HepG2 (cell line): Measurements from ENCODE around the gene TMC2.

Experiments
- CBX5 ChIP-seq: sonication (generic); formaldehyde crosslinking; IDR thresholded peaks from 2 replicates; pipeline ENCODE4 v1.4.0; 2020; ENCODE audit warnings: missing genetic modification reagents, borderline replicate concordance
- ELF4 ChIP-seq: sonication (generic); formaldehyde crosslinking; IDR thresholded peaks from 2 replicates; pipeline ENCODE4 v1.5.0; 2020; ENCODE audit warnings: missing genetic modification reagents, mild to moderate bottlenecking, moderate library complexity, borderline replicate concordance
- POLR2A ChIP-seq, 2 experiments: IDR thresholded peaks; 2 replicates each; pipeline ENCODE4 v1.6.1; 2011; ENCODE audit warnings: low read depth in 2 of 2, low read length in 2 of 2, mild to moderate bottlenecking in 1 of 2, moderate library complexity in 1 of 2; ENCODE audit not compliant: insufficient read depth in 1 of 2
- RELA ChIP-seq: sonication (generic); formaldehyde crosslinking; IDR thresholded peaks from 2 replicates; pipeline ENCODE4 v1.4.0; 2020; ENCODE audit warnings: missing genetic modification reagents
- RXRA ChIP-seq: sonication (generic); formaldehyde crosslinking; IDR thresholded peaks from 2 replicates; pipeline ENCODE4 v1.5.1; 2020; ENCODE audit warnings: missing genetic modification reagents
- YEATS4 ChIP-seq: sonication (generic); formaldehyde crosslinking; IDR thresholded peaks from 2 replicates; pipeline ENCODE4 v1.4.0; 2020; ENCODE audit warnings: missing genetic modification reagents, borderline replicate concordance
- ZNF10 ChIP-seq: sonication (generic); formaldehyde crosslinking; IDR thresholded peaks from 2 replicates; pipeline ENCODE4 v1.4.0; 2020; ENCODE audit warnings: mild to moderate bottlenecking, low read depth, missing genetic modification reagents, borderline replicate concordance
- ZNF441 ChIP-seq: sonication (generic); formaldehyde crosslinking; IDR thresholded peaks from 2 replicates; pipeline ENCODE4 v1.7.0; 2021; ENCODE audit warnings: missing genetic modification reagents, borderline replicate concordance
- ZNF484 ChIP-seq: sonication (generic); formaldehyde crosslinking; IDR thresholded peaks from 2 replicates; pipeline ENCODE4 v1.5.1; 2020; ENCODE audit warnings: mild to moderate bottlenecking, low read depth, missing genetic modification reagents, borderline replicate concordance
- ZNF549 ChIP-seq: sonication (generic); formaldehyde crosslinking; IDR thresholded peaks from 2 replicates; pipeline ENCODE4 v1.5.0; 2020; ENCODE audit warnings: missing genetic modification reagents
- TF ChIP-seq, protein P1 (sequence below): sonication (generic); formaldehyde crosslinking; IDR thresholded peaks from 2 replicates; pipeline ENCODE4 v1.5.0; 2020; ENCODE audit warnings: mild to moderate bottlenecking, missing genetic modification reagents, moderate library complexity
- TF ChIP-seq, protein P2 (sequence below): sonication (generic); formaldehyde crosslinking; IDR thresholded peaks from 2 replicates; pipeline ENCODE4 v1.8.0; 2022; ENCODE audit warnings: missing genetic modification reagents, mild to moderate bottlenecking, borderline replicate concordance

DNA sequence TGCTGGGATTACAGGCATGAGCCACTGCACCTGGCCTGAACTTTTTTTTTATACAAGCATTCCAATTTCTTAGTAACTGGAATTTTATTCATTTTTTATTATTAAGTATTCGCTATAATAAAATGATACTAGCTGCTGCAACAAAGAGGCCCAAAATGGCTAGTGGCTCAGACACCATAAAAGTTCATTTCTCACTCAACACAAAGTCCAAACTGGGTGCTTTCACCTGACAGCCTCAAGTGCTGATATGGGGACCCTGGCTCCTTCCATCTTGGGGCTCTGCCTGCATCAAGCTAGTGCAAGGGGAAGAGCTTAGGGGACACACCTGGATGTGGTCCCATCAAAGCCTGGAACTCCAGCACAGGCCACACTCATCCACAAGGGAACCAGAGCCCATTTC is 103.9 kb downstream of the TMC2 start:
- TF ChIP-seq RXRA (CRISPR knock-in tag) (no peak), POLR2A (IDR thresholded peaks at IDR 0.05; ENCODE audit: insufficient read depth in 1 of 2, low read depth in 2 of 2, low read length in 2 of 2) (no peak), YEATS4 (no peak), ZNF484 (CRISPR knock-in tag) (no peak), ELF4 (CRISPR knock-in tag) (no peak), ZNF549 (CRISPR knock-in tag) (no peak), CBX5 (no peak), ZNF441 (CRISPR knock-in tag) (no peak), RELA (CRISPR knock-in tag) (no peak), ZNF10 (no peak)
- TF ChIP-seq, protein P1, sequence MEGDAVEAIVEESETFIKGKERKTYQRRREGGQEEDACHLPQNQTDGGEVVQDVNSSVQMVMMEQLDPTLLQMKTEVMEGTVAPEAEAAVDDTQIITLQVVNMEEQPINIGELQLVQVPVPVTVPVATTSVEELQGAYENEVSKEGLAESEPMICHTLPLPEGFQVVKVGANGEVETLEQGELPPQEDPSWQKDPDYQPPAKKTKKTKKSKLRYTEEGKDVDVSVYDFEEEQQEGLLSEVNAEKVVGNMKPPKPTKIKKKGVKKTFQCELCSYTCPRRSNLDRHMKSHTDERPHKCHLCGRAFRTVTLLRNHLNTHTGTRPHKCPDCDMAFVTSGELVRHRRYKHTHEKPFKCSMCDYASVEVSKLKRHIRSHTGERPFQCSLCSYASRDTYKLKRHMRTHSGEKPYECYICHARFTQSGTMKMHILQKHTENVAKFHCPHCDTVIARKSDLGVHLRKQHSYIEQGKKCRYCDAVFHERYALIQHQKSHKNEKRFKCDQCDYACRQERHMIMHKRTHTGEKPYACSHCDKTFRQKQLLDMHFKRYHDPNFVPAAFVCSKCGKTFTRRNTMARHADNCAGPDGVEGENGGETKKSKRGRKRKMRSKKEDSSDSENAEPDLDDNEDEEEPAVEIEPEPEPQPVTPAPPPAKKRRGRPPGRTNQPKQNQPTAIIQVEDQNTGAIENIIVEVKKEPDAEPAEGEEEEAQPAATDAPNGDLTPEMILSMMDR (CRISPR knock-in tag), result no peak
- TF ChIP-seq, protein P2, sequence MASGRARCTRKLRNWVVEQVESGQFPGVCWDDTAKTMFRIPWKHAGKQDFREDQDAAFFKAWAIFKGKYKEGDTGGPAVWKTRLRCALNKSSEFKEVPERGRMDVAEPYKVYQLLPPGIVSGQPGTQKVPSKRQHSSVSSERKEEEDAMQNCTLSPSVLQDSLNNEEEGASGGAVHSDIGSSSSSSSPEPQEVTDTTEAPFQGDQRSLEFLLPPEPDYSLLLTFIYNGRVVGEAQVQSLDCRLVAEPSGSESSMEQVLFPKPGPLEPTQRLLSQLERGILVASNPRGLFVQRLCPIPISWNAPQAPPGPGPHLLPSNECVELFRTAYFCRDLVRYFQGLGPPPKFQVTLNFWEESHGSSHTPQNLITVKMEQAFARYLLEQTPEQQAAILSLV (CRISPR knock-in tag), result no peak
